Fibroblast of mammary gland (primary cell): Measurements from ENCODE around the gene RABGAP1L.
"Not testable (repeated sequence)": the region's sequence is repeated elsewhere in the genome, so short reads cannot be mapped to it uniquely, and the experiment has no call there.

Experiments used
- DNase-seq: peaks from one replicate; pipeline ENCODE4 v3.0.0-alpha.2; 2010; ENCODE audit warnings: low read depth
- H3K4me3 ChIP-seq: 2 replicates; pipeline ENCODE4 v1.5.1; 2011; ENCODE audit warnings: low read depth, mild to moderate bottlenecking, low read length, moderate library complexity; ENCODE audit not compliant: control insufficient read depth
- CTCF ChIP-seq: conservative IDR thresholded peaks from 2 replicates; pipeline ENCODE4 v1.5.1; 2011; ENCODE audit warnings: low read depth, low read length, inconsistent platforms; ENCODE audit not compliant: control insufficient read depth, insufficient read depth

Gene RABGAP1L

DNA sequence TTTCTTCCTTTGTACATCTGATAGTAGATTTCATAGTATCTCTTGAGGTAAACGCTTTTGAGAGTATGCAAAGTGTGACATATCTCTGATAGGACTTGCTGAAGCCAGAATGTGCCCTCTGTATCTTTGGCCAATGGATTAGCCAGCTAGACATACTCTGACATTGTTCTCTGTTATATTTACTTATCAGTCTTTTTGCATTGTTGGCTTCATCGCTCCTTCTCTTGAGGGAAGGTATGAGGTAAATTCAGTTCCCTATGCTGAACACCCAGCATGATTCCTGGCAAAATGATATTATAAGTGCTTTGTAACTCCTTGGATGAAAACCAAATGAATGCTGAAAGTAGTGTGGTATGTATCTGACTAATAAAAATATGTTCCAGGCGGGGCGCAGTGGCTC is 677.2 kb downstream of the RABGAP1L start:
- TF ChIP-seq CTCF: no peak
- H3K4me3 ChIP-seq: no peak overlapping the region
- no peak for DNase-seq

DNA sequence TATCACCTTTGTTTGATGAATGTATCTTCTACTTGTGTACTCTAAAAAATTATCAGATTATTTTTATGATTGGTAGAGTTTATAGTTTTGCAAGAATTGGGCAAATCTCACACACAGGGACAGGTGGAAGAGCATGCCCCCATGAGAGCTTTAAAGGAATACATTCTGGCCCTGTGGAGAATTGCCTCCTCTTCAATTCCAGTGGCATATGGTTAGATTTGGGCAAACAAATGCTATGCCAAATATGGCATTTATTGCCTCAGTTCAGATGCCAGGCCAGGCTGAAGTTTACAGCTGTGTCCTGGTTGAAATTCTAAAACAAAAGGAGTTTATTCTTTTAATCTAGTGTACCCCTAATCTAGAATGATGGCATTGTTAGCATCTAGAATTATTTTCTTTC is 678.1 kb downstream of the RABGAP1L start:
- TF ChIP-seq CTCF: no peak
- no peak overlapping the region for H3K4me3 ChIP-seq
- DNase-seq: no peak

- no peak for TF ChIP-seq CTCF
- DNase-seq: no peak
- no peak overlapping the region for H3K4me3 ChIP-seq
These were observed 679.9 kb downstream of the RABGAP1L start for GRCh38 chr1:174839211-174839610.

DNA sequence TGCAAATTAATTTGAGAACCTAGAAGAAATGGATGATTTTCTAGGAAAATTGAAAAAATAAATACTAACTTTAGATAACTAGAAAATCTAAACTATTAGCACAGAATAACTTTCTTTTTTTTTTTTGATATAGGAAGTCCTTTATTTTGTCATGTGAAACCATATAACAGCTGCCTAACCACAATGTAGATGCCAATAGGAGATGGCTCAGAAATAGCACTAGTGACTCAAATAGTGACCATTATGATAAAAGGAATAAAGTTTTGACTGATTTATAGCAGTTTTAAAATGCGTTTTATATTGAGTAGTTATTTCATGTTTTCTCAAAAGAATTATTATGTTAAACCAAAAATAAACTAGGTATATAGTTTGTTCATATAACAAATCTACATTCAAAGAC is 682.4 kb downstream of the RABGAP1L start:
- no peak for DNase-seq
- no peak overlapping the region for H3K4me3 ChIP-seq
- TF ChIP-seq CTCF: no peak

GRCh38 chr1:174848593-174849560 is 689.6 kb downstream of the RABGAP1L start:
- not testable (repeated sequence) for H3K4me3 ChIP-seq
- peak; percentile 1 for DNase-seq

DNA sequence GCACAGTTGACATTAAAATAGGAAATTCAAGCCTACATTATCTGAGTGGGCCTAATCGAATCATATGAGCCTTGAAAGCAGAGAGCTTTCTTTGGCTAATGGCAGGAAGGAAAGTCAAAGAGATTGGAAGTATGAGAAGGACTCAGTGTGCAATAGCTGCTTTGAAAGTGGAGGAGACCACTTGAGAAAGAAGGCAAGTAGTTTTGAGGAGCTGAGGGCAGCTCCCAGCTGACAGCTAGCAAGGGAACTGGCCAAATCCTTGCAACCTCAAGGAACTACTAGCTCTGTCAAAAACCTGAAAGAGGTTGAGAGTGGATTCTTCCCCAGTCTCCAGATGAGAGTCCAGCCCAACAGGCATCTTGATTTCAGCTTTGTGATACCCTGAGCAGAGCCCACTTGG is 691.4 kb downstream of the RABGAP1L start:
- no peak for DNase-seq
- no peak for TF ChIP-seq CTCF
- no peak overlapping the region for H3K4me3 ChIP-seq

GRCh38 chr1:174858301-174858700 is 699.0 kb downstream of the RABGAP1L start:
- no peak overlapping the region for H3K4me3 ChIP-seq
- DNase-seq: peak; percentile 10
- no peak for TF ChIP-seq CTCF
